NCI-H526 (cell line): ENCODE data around the gene PFKFB2.

Experiments
- DNase-seq, 2 experiments: peaks; one replicate each; lab custom pipeline; 2025; lab: John Stamatoyannopoulos, UW

The PFKFB2 gene

DNA sequence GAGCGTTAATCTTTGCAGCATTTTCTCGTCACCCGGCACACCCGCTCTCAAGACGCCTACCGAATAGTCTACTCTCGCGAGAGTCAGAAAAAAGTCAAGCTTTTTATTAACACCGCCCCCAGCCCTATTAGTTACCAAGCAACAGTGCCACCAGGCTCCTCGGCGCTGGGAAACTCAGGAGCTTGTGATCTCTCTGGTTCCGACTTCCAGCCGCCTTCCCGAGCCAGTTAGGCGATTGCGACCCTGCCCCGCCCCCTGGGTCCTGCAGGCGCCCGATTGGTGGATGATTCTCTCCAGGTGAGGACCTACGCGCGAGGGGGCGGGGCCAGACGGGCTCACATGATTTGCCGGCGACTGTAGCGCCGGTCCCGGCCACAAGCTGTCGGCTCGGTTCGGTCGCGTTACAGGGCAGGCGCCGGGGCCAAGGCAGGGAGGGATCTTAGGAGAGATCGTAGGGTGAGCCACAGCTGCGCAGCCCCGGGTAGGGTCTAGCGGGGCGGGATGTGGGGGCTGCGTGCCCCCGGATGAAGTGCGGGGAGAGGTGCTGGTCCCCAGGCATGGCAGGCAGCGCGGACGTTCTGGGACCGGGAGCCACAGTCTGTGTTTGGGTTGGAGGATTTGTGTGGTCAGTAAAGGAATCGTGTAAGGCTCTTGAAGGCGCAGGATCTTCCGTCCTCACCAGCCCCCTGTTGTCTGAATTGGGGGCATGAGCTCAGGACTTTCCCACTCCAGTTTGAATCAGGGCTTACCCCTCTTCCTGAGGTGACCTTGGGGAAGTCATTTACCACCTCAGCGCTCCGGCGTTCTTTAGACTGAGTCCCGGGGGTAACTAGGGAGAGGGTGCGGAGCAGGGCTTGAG lies at the start of gene PFKFB2:
PFKFB2 (plus strand) TSS at position 365 of the 859 bp plus-strand sequence. CDS start 1,443 bp downstream, outside the sequence.
- peak; percentile 98 for DNase-seq

DNA sequence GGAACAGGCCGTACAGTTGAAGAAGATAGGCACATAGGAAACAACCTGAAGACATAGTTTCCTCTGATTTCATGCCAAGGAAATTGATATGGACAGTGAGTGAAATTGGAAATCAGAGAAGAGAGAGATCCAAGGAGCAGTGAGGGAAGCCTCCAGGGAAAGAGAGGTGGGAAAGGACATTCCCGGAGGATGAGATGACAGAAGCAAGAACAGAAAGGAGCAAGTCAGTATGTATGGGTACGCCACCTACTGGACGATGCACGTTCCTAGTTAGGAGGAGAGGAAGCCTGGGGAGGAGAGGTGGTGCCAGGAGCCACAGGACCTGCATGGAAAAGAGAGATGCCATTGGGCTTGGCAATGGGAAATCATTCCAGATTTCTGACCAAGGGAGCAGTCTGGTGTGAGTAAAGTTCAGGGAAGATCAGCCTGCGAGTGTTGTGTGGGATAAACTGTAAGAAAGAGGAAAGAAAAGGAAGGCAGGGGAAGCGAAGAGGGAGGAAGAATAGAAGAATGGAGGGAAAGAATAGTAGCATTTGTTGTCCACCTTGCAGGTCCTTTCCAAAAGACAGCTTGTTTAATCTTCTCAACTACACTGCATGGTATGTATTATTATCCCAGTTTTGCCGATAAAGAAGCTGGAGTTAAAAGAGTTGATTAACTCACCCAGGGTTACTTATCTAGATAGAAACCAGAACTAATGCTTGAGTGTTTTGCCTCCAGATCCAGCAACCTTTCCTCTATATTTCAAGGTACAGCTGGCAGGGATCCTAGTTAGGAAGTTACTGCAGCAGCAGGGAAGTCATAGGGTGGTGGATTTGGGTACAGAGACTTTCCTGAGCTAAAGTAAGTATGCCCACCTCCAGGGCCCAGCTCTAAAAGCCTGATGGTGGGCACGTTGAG lies 47.9 kb upstream of the PFKFB2 start:
- peak; percentile 9 to 63 for DNase-seq

DNA sequence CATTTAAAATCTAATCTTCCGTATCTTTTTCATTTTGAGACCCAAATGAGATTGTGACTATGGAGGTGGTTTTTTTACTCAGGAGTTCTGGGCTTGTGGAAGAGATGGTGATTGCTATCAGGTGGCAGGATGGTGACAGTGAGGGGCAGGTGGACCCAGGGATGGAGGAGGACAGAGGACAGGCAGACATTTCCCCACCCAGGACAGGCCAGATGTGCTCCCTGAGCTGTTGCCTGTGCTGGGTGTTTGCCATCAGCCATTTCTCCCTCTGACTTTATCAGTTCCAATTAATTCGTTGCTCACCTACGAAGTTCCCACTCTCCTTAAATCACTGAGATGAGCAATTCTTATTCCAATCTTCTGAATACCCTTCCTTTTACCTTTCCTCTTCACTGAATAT lies 47.0 kb upstream of the PFKFB2 start:
- no peak for DNase-seq

DNA sequence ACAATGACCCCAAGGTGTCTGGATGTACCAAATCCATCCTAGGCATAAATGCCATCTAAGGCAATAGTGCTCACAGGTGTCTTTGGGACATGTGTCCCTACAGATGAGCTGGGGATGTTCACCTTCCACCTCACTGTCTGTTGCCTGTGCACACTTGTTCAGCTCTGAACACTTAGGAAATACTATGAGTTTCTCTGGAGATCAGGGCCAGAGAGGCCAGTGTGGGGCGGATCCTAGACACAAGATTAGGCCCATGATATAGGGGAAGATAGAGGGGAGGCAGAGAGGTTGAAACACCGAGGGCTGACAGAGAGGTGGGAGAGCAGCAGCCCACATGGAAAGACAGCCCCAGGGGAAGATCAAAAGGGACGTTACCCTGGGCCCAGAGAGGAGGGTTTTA lies 46.2 kb upstream of the PFKFB2 start:
- no peak for DNase-seq

DNA sequence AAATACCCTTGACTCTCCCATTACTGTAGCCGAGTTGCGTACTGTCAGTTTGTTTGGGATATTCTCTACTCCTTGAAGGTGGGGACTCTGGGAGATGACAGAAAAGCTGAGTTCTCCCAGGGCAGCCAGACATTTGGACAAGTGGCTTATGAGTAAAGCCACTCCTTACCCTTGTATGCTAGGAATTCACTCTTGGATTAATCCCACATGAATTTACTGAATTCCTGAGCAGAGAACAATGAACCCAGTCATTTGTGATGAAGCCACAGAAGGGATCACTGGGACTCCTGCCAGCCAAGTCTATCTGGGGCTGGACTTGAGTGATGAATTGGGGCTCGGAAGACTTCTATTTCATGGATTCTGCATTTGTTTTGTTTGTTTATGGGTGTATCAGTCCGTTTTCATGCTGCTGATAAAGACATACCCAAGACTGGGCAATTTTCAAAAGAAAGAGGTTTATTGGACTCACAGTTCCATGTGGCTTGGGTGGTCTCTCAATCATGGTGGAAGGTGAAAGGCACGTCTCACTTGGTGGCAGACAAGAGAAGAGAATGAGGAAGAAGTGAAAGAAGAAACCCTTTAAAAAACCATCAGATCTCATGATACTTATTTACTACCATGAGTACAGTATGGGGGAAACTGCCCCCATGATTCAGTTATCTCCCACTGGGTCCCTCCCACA lies 45.6 kb upstream of the PFKFB2 start:
- DNase-seq, result no peak

DNA sequence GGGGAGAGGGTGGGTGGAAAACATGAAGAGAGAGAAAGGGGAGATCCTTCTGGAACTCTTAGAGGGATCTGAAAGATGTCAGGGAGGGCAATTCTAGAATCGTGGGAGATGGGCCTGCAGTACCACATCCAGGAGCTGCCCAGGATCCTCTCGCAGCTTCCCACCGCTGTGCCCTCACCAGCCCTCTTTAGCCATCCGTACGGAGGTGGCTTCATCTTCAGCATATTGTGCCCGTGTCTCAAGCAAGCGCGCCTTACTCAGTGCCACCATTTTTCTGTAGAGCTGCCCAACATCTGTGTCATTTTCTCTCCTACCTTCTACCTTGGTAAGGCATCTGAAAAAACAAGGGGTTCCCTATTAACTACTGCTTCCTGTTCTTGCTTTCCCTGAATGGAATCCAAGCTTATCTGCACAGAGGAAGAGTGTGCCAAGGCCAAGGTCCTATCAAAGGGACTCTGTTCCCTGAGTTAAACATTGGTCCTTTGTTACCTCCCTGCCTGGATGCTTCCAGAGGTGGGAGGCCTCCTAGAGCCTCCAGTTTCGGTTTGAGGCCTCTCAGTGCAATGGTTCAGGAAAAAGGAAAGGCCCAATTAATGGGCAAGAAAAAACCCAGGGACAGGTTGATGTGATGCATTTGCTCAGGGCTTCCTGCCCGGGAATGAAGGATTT lies 43.8 kb upstream of the PFKFB2 start:
- DNase-seq, result no peak

DNA sequence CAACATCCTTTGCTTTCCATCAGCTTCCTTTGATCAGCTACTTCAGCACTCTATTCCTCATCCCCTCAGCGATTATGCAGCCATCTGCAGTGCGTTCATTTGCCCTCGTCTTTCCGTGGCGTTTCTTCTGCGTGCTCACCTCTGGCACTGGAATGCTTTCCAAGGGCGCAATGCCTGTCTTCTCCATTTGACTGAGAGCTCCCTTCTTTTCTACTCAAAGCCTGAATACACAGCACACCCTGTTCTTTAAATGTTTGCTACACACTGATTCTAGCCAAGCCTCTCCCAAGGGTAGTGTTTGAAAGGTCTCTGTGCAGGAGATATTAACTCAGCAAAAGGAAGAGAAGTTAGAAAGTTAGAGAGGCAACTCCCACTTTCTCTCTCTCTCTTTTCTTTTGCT lies 43.1 kb upstream of the PFKFB2 start:
- DNase-seq, result no peak

DNA sequence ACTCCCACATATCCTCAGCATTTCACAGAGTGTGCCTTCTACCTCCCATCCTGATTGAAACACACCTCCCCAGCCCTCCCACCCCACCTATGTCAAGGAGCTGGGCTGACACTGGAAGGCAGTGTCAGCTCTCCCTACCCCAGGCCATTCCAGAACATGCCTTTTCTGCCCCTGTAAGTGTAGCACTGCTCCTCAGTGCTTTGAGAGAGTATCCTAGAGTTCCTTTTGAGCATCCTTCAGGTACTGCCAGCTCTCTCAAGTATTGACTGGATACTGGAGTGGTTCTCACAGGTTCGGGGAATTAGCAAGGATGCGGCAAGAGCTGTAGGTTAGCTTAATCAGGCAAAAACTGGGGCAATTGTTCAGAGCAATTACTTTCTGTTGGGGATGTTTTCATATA lies 42.3 kb upstream of the PFKFB2 start:
- DNase-seq, result no peak

DNA sequence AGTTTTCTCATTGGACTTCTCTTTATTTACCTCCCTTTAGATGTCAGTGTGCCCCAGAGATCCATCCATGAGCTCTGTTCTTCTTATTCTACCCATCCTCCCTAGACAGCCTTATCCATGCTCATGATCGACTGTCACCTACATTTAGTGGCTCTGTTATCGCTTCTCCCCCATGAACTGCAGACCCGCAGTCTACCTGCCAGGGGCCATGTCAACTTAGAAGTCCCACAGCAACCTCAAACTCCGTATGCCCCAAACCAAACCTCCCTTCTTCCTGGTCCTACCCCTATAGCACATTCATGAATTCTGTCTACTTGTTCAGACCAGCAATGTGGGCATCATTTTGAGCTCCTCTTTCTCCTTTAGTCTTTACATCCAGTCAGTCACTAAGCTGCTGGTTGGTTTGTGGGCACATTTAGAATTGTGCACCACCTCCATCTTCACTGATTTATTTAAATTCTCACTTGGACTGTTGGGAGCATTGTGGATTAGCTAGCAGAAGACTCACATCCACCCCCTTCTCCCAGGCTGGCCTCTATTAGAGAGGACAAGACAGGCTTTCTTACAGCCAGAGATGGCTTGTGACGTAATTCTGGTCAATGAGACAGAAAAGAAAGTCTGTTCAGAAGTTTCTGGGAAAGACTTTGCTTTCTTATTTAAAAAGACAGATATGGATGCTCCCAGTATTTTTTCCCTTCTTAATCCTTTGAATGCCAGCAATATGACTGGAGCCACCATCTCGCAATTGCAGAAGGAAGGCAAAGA lies 39.6 kb upstream of the PFKFB2 start:
- no peak for DNase-seq

DNA sequence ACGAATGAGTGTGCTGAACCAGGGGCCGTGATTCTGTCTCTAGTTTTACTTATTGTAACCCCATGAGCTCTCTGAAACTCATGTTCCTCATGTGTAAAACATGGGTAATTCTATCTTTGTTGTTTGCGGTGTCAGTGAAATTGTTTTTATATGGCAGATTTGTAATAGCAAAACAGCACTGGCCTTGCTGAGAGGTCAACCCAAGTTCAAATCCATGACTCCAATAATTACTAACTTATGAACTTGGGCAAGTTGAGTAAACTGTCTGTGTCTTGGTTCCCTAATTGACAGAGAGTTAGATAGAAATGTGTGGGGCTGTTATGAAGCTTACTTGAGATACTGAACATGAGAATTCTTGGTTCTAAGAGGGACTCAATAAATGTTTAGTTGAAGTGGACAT lies 38.3 kb upstream of the PFKFB2 start:
- no peak for DNase-seq

DNA sequence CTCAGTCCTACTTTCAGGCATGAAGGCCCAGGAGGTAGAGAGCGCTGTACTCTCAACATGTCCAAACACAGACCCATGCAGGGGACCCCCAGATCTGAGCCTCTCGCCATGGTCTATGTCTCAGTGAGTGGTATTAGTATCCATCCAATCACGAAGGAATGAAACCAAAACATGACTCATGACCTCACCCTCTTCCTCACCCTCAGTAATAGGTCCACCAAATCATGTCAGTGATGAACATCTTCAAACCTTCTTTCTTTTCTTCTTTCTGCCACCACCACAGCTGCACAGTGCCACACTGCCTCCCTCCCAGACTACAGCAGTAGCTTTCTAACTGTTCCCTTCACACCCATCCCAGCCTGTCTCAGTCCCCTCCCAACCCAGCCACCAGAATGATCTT lies 37.3 kb upstream of the PFKFB2 start:
- no peak for DNase-seq

DNA sequence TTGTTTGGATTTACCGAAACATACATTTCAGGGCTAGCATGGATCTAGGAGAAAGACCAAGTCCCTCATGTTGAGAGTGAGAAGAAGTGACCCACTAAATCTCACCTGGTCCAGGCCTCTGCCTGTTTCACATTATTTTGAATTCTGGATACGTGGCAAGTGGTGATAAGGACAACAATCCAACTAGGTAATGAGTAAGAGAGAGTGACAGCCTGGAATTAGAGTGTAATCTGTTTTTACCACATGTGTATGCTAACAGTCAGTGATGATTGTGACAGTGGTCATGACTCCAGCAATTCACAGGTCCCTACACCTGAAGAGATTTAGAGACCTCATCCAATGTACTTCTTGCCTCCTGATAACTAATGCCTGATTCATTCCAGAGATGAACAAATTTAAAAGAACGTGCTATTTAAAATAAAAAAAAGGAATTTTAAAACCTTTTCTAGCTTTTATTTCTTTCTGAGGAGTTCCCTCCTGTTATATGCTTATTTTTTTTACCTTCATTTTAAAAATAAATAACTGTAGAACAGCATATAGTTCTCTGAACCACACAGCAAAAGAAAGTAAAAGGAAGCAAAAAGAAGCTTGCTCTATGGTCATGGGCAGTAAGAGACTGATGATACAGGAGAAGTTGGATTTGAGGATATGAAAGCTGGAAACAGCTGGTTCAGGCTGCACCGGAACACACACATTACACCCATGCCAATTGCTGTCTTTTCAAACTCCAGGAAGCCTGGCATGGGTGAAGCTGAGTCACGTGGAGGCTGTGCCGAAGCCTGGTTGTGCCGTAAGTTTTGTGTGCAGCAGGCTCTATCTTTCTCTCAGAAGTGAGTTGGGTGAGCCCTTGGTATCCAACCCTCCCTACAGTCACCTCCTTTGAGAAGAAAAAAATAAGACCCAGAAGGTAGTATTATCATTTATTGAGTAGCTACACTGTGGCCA lies 35.2 kb upstream of the PFKFB2 start:
- DNase-seq, result no peak

DNA sequence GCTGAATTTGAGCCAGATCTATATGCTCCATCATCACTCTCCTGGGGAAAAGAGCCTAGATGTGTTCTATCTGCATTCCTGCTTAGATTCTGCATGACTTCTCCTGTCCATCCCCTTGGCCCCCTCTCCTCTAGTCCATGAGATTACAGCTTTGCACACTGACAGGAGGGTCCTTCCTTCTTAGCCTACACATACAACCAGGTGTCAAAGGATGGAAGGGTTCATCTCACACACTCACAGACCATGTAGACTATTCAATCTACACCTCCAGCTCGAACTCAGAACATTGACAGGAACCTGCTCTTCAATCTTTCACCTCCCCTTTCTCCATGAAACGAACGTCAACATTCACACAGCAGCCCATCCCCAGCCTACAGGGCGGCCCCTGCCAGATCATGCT lies 34.4 kb upstream of the PFKFB2 start:
- DNase-seq, result no peak

DNA sequence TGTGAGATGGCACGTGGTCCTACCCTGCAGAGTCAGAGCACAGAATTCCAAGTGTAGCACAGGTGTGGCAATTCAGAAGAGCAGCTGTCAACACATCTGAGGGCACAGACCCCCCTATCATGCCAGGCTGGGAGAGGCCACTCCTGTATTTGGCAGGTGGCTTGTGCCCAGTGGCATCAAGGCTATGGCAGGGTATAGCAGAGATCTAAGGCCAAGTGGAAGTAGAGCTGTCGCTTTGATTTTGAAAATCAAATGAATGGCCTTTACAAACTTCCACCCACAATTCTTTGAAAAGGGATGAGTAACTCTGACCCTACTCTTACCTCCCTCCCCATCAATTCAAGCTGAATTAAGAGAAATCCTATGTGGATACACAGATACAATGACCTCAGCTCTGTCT lies 33.9 kb upstream of the PFKFB2 start:
- no peak for DNase-seq

DNA sequence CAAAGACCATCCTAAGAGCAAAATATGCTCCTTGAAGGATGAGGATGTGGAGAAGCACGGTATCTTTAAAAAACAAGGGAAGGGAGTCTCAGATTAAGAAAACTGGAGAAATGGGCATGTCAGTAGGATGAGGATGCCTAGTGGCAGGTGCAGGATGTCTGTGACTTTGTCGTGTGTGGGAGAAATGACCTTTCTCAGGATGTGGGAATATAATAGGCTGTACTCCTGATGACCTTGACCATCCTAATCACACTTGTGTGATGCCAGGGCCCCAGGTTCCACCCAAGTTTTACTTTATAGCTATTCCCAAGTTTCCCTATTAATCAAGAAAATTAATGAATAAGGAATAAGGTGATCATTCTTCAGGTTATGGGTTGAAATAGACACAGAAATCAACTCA lies 33.4 kb upstream of the PFKFB2 start:
- DNase-seq, result no peak

DNA sequence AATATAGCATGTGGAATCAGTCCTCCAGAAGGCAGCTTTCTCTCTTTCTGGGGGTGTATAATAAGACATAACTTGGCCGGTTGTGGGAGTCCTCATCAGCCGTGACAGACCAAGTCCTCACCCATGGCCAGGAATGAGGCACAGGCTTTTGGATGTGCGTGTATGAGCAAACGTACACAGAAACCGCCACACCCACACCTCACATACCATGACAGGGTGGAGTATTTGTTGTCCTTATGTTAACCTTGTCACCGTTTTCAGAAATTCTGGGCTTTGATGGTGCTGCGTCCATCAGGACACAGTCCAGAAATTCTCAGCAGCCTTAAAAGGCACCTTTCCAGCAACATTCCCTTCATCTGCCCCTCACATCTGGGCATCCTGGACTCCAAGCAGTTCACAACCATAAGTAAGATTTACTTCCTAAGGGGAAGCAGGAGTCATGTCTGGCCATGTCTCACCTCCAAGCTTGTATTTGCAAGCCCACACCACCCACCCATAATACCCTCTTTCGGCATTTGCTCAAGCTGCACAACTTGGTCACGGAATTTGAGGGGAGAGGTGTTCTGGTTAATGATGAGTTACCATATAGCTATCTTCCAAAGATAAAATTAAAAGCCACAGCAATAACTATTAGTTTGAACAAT lies 32.9 kb upstream of the PFKFB2 start:
- DNase-seq, result no peak

DNA sequence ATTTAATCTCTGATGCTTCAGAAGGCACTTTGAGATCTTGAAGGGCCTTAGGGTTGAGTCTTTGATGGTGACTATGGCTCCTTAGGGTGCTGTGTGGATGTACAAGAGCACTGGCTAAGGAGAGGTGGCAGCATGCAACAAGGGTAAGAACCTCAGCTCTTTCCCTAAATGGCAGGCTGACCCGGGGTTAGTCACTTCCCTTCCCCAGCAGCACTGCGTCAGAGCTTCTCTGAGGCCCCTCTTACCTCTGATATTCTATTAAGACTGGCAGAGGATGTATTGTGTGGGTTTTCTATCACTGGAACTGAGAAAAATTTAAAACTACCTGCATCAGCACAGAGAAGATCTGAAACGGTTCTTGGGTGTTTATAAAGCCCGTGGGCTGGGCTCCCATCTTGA lies 32.4 kb upstream of the PFKFB2 start:
- no peak for DNase-seq

DNA sequence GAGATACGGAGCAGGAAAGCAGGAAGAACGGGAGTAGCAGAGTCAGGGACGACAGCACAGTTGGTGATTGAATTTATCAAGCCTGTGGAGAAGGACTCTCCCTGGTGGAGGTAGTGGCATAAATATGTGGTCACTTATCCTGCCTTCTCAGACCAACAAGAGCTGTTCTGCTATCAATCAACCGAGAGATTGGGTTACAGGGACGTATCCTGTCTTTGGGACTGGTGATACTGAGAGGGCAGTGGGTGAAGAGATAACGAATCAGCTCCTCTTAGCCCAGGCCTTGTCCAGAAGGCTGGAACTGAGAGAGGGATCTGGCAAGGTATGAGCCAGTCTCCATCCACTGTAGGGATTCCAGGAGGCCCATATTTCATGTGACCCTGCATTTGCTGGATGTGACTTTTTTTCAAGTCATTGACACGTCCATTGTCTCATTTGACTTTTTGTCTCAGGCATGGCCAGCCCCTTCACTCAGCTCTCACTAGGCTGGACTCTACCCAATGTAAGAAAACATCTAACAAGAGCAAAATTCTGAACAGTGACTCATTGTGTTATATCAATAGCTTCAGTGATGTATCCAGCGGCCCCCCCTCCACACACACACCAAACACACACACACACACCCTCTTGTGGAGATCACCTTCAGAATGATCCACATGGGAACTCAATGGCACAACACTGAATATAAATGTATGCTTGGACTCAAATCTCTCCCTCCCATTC lies 31.8 kb upstream of the PFKFB2 start:
- DNase-seq, result no peak
